HG03460 (cell line): ENCODE data around the gene STRA8.
"Not testable (repeated sequence)": the region's sequence is repeated elsewhere in the genome, so short reads cannot be mapped to it uniquely, and the experiment has no call there.

Source experiments
- ATAC-seq: cut with Tn5 transposase; IDR thresholded peaks from one replicate; pipeline ENCODE4 v1.9.1; 2021; ENCODE audit not compliant: unreplicated experiment

Gene STRA8

GRCh38 chr7:135204876-135205275, 28.8 kb upstream of the STRA8 start:
- ATAC-seq, result no peak

GRCh38 chr7:135205850-135206249, 27.8 kb upstream of the STRA8 start:
- no peak for ATAC-seq

- peak; percentile 30 for ATAC-seq
Observed at GRCh38 chr7:135206941-135207391, 26.7 kb upstream of the STRA8 start.

GRCh38 chr7:135207406-135208101, 26.1 kb upstream of the STRA8 start:
- no peak for ATAC-seq

GRCh38 chr7:135208102-135208793, 25.4 kb upstream of the STRA8 start:
- no peak for ATAC-seq

- ATAC-seq, result no peak
Observed at GRCh38 chr7:135209225-135209834, 24.3 kb upstream of the STRA8 start.

- ATAC-seq, result no peak
Observed at GRCh38 chr7:135210888-135211178, 22.8 kb upstream of the STRA8 start.

- ATAC-seq, result peak; percentile 74
Observed at GRCh38 chr7:135211179-135211945, 22.3 kb upstream of the STRA8 start, which contains the start of gene WDR91. Gene WDR91, minus strand, starts transcription at chr7:135211526. Its CDS starts 24 bp downstream, at chr7:135211502.

GRCh38 chr7:135211946-135212685, 21.5 kb upstream of the STRA8 start:
- ATAC-seq, result not testable (repeated sequence)

- no peak for ATAC-seq
Observed at GRCh38 chr7:135213831-135214230, 19.8 kb upstream of the STRA8 start.

- no peak for ATAC-seq
Observed at GRCh38 chr7:135215180-135215579, 18.5 kb upstream of the STRA8 start.

- ATAC-seq, result no peak
Observed at GRCh38 chr7:135215698-135216097, 17.9 kb upstream of the STRA8 start.

GRCh38 chr7:135217645-135218509, 15.8 kb upstream of the STRA8 start:
- no peak for ATAC-seq

- ATAC-seq, result no peak
Observed at GRCh38 chr7:135224027-135224426, 9.6 kb upstream of the STRA8 start.

- no peak for ATAC-seq
Observed at GRCh38 chr7:135231686-135232085, 2.0 kb upstream of the STRA8 start.

GRCh38 chr7:135232087-135232486, 1.6 kb upstream of the STRA8 start:
- ATAC-seq, result no peak

- ATAC-seq, result no peak
Observed at GRCh38 chr7:135232720-135233119, 918 bp upstream of the STRA8 start.

- not testable (repeated sequence) for ATAC-seq
Observed at GRCh38 chr7:135234095-135234494, 457 bp downstream of the STRA8 start.

- no peak for ATAC-seq
Observed at GRCh38 chr7:135234727-135235126, 1.1 kb downstream of the STRA8 start.

GRCh38 chr7:135235841-135236240, 2.2 kb downstream of the STRA8 start:
- no peak for ATAC-seq
